Adrenal gland (tissue), 5 donors: Measurements from ENCODE around the gene PLEKHA6.

Experiments
- CTCF ChIP-seq, 6 experiments: fragments of 450-650 bp in 4 of 6; fragments of 200-600 bp in 2 of 6; sonication (generic) in 1 of 6; IDR thresholded peaks; 1 replicate in 5 of 6; 2 replicates in 1 of 6; pipeline versions ENCODE4 v1.5.1 to v1.8.0; 2016 to 2021; ENCODE audit warnings: antibody characterized with exemption in 6 of 6, mild to moderate bottlenecking in 2 of 6, moderate library complexity in 1 of 6
- POLR2A ChIP-seq, 2 donors: fragments of 450-650 bp; IDR thresholded peaks; one replicate each; pipeline ENCODE4 v1.6.1; 2017; ENCODE audit warnings: antibody characterized with exemption in 2 of 2, mild to moderate bottlenecking in 2 of 2, moderate library complexity in 1 of 2
- donor health status: DM: no; HTN: no; CAD: no.

DNA sequence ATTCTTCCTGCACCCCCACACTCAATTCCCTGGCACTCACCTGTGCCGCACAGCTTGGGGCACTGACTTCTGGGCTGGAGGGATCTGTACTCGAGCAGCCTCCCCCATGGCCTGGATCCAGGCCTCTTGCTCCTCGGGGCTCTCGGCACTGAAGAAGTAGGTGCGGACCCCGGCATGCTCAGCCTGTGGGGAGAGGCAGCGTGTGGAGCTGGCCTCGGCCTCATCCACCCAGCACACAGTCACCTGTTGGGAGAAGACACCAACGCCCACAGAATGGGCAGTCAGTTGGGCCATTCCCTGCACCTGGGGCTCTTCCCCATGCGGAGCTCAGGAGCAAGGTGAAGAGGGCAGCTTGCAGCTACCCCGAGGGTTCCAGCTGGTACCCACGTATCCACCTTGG, 98.5 kb downstream of the PLEKHA6 start:
- TF ChIP-seq CTCF (IDR thresholded peaks at IDR 0.05) (no peak), POLR2A (IDR thresholded peaks at IDR 0.05) (no peak)
